Kidney tubule cell (primary cell): ENCODE results near the gene PTPN2.
"Not testable (repeated sequence)": the region's sequence is repeated elsewhere in the genome, so short reads cannot be mapped to it uniquely, and the experiment has no call there.

Source experiments
- DNase-seq: peaks from one replicate; pipeline ENCODE4 v3.0.0-alpha.2; 2018; ENCODE audit warnings: low spot score

The PTPN2 gene

GRCh38 chr18:12825230-12825629, 58.8 kb downstream of the PTPN2 start:
- DNase-seq: no peak

- no peak for DNase-seq
Observed at GRCh38 chr18:12823892-12824291, 60.1 kb downstream of the PTPN2 start.

GRCh38 chr18:12821408-12821807, 62.6 kb downstream of the PTPN2 start:
- DNase-seq: no peak

- DNase-seq: no peak
Observed at GRCh38 chr18:12820506-12820905, 63.5 kb downstream of the PTPN2 start.

- no peak for DNase-seq
Observed at GRCh38 chr18:12819841-12820240, 64.2 kb downstream of the PTPN2 start.

- DNase-seq: no peak
Observed at GRCh38 chr18:12819322-12819721, 64.7 kb downstream of the PTPN2 start.

GRCh38 chr18:12818243-12818642, 65.8 kb downstream of the PTPN2 start:
- DNase-seq: no peak

GRCh38 chr18:12816451-12816850, 67.6 kb downstream of the PTPN2 start:
- no peak for DNase-seq

GRCh38 chr18:12811191-12811950, 72.7 kb downstream of the PTPN2 start:
- peak; percentile 91 for DNase-seq

GRCh38 chr18:12803069-12803936, 80.7 kb downstream of the PTPN2 start:
- DNase-seq: no peak

GRCh38 chr18:12802538-12802937, 81.5 kb downstream of the PTPN2 start:
- DNase-seq: no peak

GRCh38 chr18:12796448-12796847, 87.6 kb downstream of the PTPN2 start:
- DNase-seq: no peak

GRCh38 chr18:12791610-12792009, 92.4 kb downstream of the PTPN2 start:
- DNase-seq: no peak

- no peak for DNase-seq
Observed at GRCh38 chr18:12786669-12787068, 97.4 kb downstream of the PTPN2 start.

GRCh38 chr18:12783524-12783923, 100.5 kb downstream of the PTPN2 start:
- DNase-seq: no peak

- DNase-seq: no peak
Observed at GRCh38 chr18:12782521-12782920, 101.5 kb downstream of the PTPN2 start.

GRCh38 chr18:12779456-12779855, 104.6 kb downstream of the PTPN2 start:
- no peak for DNase-seq

GRCh38 chr18:12779043-12779442, 105.0 kb downstream of the PTPN2 start:
- no peak for DNase-seq

- DNase-seq: no peak
Observed at GRCh38 chr18:12777500-12777944, 106.5 kb downstream of the PTPN2 start.

- no peak for DNase-seq
Observed at GRCh38 chr18:12776821-12777471, 107.1 kb downstream of the PTPN2 start.

- not testable (repeated sequence) for DNase-seq
Observed at GRCh38 chr18:12776415-12776814, 107.6 kb downstream of the PTPN2 start.

- no peak for DNase-seq
Observed at GRCh38 chr18:12774982-12775381, 109.1 kb downstream of the PTPN2 start.

GRCh38 chr18:12773369-12773768, 110.7 kb downstream of the PTPN2 start:
- no peak for DNase-seq
